ENCODE measurements around the gene MXRA8. TPM values are rescaled to one million over a fixed set of nuclear protein-coding genes. Genes with fewer than 3 reads are reported as not detected.

The MXRA8 gene
- total RNA-seq, 1 experiment from 2014 or later = 25.3 TPM

DNA sequence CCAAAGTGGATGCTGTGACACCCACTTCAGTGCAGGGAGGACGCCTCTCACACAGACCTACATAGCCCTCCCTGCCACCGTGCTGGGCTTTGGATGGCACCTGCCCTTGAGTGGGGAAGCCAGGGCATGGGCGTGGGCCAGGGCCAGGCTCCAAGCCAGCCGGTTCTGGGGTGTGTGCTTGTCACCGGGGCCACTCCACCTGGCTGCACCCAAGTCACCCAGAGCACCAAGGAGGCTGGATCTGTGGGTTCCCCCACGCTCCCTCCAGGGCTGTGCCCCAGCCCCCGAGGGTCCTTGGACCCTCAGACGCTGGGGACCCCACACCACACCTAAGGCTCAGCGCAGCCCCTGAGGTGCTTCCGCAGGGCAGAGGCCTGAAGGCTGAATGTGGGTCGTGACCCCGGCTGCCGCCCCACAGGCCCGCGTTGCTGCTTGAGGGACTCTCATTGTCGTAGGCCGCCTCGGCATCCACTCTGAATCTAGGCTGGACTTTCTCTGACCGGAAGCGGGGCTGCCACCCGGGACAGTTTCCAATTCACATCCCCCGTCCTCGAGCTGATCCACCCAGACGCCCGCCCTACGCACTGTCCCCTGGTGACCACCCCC lies 1.5 kb downstream of the MXRA8 start:
- intact Hi-C loops (cut with micrococcal nuclease) = no loop called here
- no peak for DNase-seq
- Histone ChIP-seq H4K20me1 (ENCODE audit: low read length) (no peaks in the 10 kb centered on the region), H3K9me3 (ENCODE audit: low read length) (no peaks in the 10 kb centered on the region), H3K27ac (ENCODE audit: low read length) (no peak overlapping the region), H3K4me2 (ENCODE audit: low read length) (no peak overlapping the region), H3K4me3 (ENCODE audit: low read length) (no peak overlapping the region), H3K9ac (ENCODE audit: low read length) (no peak overlapping the region), H3K27me3 (ENCODE audit: low read length) (no peaks in the 10 kb centered on the region), H3K79me2 (ENCODE audit: low read length) (peaks cover 10% of the 10 kb centered on the region; the same call in 1 of the 2 replicates), H2AFZ (ENCODE audit: low read length) (no peak overlapping the region), H3F3A (ENCODE audit: low read length, unreplicated experiment) (peaks cover 3% of the 10 kb centered on the region), H3K9me2 (replicated peaks; ENCODE audit: low read length) (no peaks in the 10 kb centered on the region), H3K4me1 (ENCODE audit: insufficient read depth, low read length) (peaks cover 45% of the 10 kb centered on the region), H3K36me3 (ENCODE audit: low read depth, low read length) (no peaks in the 10 kb centered on the region)
- CTCF ChIA-PET = no interaction called here
- POLR2A ChIA-PET (ENCODE audit: unreplicated experiment) = no interaction called here
- peak; percentile 0; the same call in 1 of the 2 replicates for ATAC-seq
- TF ChIP-seq EZH2 (IDR thresholded peaks at IDR 0.05; ENCODE audit: low read length, unreplicated experiment) = no peak
- no peak for TF ChIP-seq EZH2phosphoT487 (IDR thresholded peaks at IDR 0.05; ENCODE audit: borderline replicate concordance, low read length)
- TF ChIP-seq, protein P1, sequence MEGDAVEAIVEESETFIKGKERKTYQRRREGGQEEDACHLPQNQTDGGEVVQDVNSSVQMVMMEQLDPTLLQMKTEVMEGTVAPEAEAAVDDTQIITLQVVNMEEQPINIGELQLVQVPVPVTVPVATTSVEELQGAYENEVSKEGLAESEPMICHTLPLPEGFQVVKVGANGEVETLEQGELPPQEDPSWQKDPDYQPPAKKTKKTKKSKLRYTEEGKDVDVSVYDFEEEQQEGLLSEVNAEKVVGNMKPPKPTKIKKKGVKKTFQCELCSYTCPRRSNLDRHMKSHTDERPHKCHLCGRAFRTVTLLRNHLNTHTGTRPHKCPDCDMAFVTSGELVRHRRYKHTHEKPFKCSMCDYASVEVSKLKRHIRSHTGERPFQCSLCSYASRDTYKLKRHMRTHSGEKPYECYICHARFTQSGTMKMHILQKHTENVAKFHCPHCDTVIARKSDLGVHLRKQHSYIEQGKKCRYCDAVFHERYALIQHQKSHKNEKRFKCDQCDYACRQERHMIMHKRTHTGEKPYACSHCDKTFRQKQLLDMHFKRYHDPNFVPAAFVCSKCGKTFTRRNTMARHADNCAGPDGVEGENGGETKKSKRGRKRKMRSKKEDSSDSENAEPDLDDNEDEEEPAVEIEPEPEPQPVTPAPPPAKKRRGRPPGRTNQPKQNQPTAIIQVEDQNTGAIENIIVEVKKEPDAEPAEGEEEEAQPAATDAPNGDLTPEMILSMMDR (conservative IDR thresholded peaks at IDR 0.05; ENCODE audit: low read depth, low read length) = no peak
- BruUV-seq (replicated peaks) = no TSS peak

DNA sequence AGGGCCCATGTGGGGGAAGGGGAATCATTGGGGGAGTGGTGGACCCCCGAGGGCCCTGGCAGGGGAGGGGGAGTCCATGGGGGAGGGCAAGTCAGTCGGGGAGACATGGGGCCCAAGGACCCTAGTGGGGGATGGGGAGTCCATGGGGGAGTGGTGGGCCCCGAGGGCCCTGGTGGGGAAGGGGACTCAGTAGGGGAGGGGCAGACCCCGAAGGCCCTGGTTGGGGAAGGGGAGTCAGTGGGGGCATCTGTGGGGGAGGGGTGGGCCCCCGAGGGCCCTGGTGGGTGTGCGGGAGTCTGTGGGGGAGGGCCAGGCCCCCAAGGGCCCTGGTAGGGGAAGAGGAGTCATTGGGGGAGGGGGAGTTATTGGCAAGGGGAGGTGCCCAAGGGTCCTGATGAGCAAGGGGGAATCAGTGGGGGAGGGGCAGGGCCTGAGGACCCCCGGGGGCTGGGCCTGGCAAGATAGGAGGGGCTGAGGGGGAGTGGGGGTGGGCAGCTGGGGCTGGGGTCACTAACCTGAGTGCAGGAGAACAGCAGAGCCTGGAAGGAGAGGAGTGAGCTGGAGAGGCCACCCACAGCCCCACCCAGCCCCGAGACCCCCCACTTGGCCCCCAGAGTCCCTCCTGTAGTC lies 2.1 kb downstream of the MXRA8 start:
- no peak overlapping the region for H3K9ac ChIP-seq (ENCODE audit: low read length)

More for the DNA sequence above, 2.1 kb downstream of the MXRA8 start:
- no peak overlapping the region for H3K4me3 ChIP-seq (ENCODE audit: low read length)
- H3F3A ChIP-seq (ENCODE audit: low read length, unreplicated experiment) = peaks cover 3% of the 10 kb centered on the region
- peaks cover 49% of the 10 kb centered on the region for H3K4me1 ChIP-seq (ENCODE audit: insufficient read depth, low read length)
- ChIA-PET POLR2A (ENCODE audit: unreplicated experiment) (no interaction called here), CTCF (no interaction called here)
- H3K9me2 ChIP-seq (replicated peaks; ENCODE audit: low read length) = no peaks in the 10 kb centered on the region
- peaks cover 15% of the 10 kb centered on the region for H3K79me2 ChIP-seq (ENCODE audit: low read length)
- TF ChIP-seq, protein P1 (conservative IDR thresholded peaks at IDR 0.05; ENCODE audit: low read depth, low read length) = no peak
- no peak for TF ChIP-seq EZH2phosphoT487 (IDR thresholded peaks at IDR 0.05; ENCODE audit: borderline replicate concordance, low read length)
- no peak for TF ChIP-seq EZH2 (IDR thresholded peaks at IDR 0.05; ENCODE audit: low read length, unreplicated experiment)
- intact Hi-C loops (cut with micrococcal nuclease) = no loop called here
- H3K9me3 ChIP-seq (ENCODE audit: low read length) = no peaks in the 10 kb centered on the region
- no TSS peak for BruUV-seq (replicated peaks)
- no peaks in the 10 kb centered on the region for H4K20me1 ChIP-seq (ENCODE audit: low read length)
- no peak overlapping the region for H3K27ac ChIP-seq (ENCODE audit: low read length)
- ATAC-seq (no peak), DNase-seq (no peak)
- no peak overlapping the region for H2AFZ ChIP-seq (ENCODE audit: low read length)
- H3K36me3 ChIP-seq (ENCODE audit: low read depth, low read length) = no peaks in the 10 kb centered on the region
- no peaks in the 10 kb centered on the region for H3K27me3 ChIP-seq (ENCODE audit: low read length)
- H3K4me2 ChIP-seq (ENCODE audit: low read length) = no peak overlapping the region

Measured in PC-3 (cell line).